ENCODE measurements around the gene F8A1. TPM values are rescaled to one million over a fixed set of nuclear protein-coding genes. Genes with fewer than 3 reads are reported as not detected.
"Not testable (repeated sequence)": the region's sequence is repeated elsewhere in the genome, so short reads cannot be mapped to it uniquely, and the experiment has no call there.

F8A1 gene
- total RNA-seq, result 12.7 and 13.0 TPM in 2 replicates
- long read RNA-seq, result 0 reads

- H3K27ac Mint-ChIP-seq (ENCODE audit: unreplicated experiment); DNase-seq (ENCODE audit: low read depth, low spot score); H3K4me1 Mint-ChIP-seq; H3K36me3 Mint-ChIP-seq (ENCODE audit: low read depth); H3K4me3 Mint-ChIP-seq; H3K27me3 Mint-ChIP-seq (ENCODE audit: low read depth); H3K9me3 Mint-ChIP-seq: not testable (repeated sequence)
Measured at GRCh38 chrX:154886069-154886788, at the start of gene F8A1. F8A1 (plus strand) TSS chrX:154886355; CDS start chrX:154886375, 20 bp downstream.

- TF ChIP-seq CTCF (conservative IDR thresholded peaks at IDR 0.05), result peak; percentile 61
- Mint-ChIP-seq H3K9me3 (peaks cover 11% of the 10 kb centered on the region), H3K27ac (ENCODE audit: unreplicated experiment) (no peak overlapping the region), H3K4me3 (no peak overlapping the region), H3K27me3 (ENCODE audit: low read depth) (peaks cover under 1% of the 10 kb centered on the region), H3K4me1 (no peaks in the 10 kb centered on the region), H3K36me3 (ENCODE audit: low read depth) (peaks cover 4% of the 10 kb centered on the region)
- DNase-seq (ENCODE audit: low read depth, low spot score), result no peak
Measured at GRCh38 chrX:154840856-154841255, 45.3 kb upstream of the F8A1 start.

- Mint-ChIP-seq H3K9me3 (peaks cover 13% of the 10 kb centered on the region), H3K27me3 (ENCODE audit: low read depth) (no peaks in the 10 kb centered on the region), H3K27ac (ENCODE audit: unreplicated experiment) (no peak overlapping the region), H3K4me3 (no peak overlapping the region), H3K4me1 (no peaks in the 10 kb centered on the region), H3K36me3 (ENCODE audit: low read depth) (peaks cover 3% of the 10 kb centered on the region)
- DNase-seq (ENCODE audit: low read depth, low spot score), result no peak
- TF ChIP-seq CTCF (conservative IDR thresholded peaks at IDR 0.05), result no peak
Measured at GRCh38 chrX:154850957-154851611, 35.1 kb upstream of the F8A1 start.

- Mint-ChIP-seq H3K9me3 (peaks cover 15% of the 10 kb centered on the region), H3K4me3 (no peak overlapping the region), H3K36me3 (ENCODE audit: low read depth) (peaks cover 4% of the 10 kb centered on the region), H3K27ac (ENCODE audit: unreplicated experiment) (no peak overlapping the region), H3K4me1 (no peaks in the 10 kb centered on the region), H3K27me3 (ENCODE audit: low read depth) (no peaks in the 10 kb centered on the region)
- DNase-seq (ENCODE audit: low read depth, low spot score), result no peak
- no peak for TF ChIP-seq CTCF (conservative IDR thresholded peaks at IDR 0.05)
Measured at GRCh38 chrX:154855256-154855655, 30.9 kb upstream of the F8A1 start.

GRCh38 chrX:154868522-154868921 lies 17.6 kb upstream of the F8A1 start:
- not testable (repeated sequence) for DNase-seq (ENCODE audit: low read depth, low spot score); H3K4me3 Mint-ChIP-seq; H3K27ac Mint-ChIP-seq (ENCODE audit: unreplicated experiment); H3K4me1 Mint-ChIP-seq; H3K27me3 Mint-ChIP-seq (ENCODE audit: low read depth)
- peaks cover 12% of the 10 kb centered on the region for H3K36me3 Mint-ChIP-seq (ENCODE audit: low read depth)
- H3K9me3 Mint-ChIP-seq, result peaks cover 23% of the 10 kb centered on the region

- Mint-ChIP-seq H3K36me3 (ENCODE audit: low read depth) (peaks cover 14% of the 10 kb centered on the region), H3K27ac (ENCODE audit: unreplicated experiment) (no peak overlapping the region), H3K4me3 (no peak overlapping the region), H3K27me3 (ENCODE audit: low read depth) (peaks cover 6% of the 10 kb centered on the region), H3K4me1 (no peaks in the 10 kb centered on the region), H3K9me3 (peaks cover 24% of the 10 kb centered on the region)
- no peak for TF ChIP-seq CTCF (conservative IDR thresholded peaks at IDR 0.05)
- DNase-seq (ENCODE audit: low read depth, low spot score), result no peak
Measured at GRCh38 chrX:154873329-154873728, 12.8 kb upstream of the F8A1 start.

- H3K9me3 Mint-ChIP-seq; H3K36me3 Mint-ChIP-seq (ENCODE audit: low read depth); DNase-seq (ENCODE audit: low read depth, low spot score); H3K27ac Mint-ChIP-seq (ENCODE audit: unreplicated experiment); H3K27me3 Mint-ChIP-seq (ENCODE audit: low read depth); H3K4me1 Mint-ChIP-seq; H3K4me3 Mint-ChIP-seq: not testable (repeated sequence)
Measured at GRCh38 chrX:154884069-154884468, 2.1 kb upstream of the F8A1 start.

GRCh38 chrX:154885057-154885456 lies 1.1 kb upstream of the F8A1 start:
- H3K4me3 Mint-ChIP-seq; H3K4me1 Mint-ChIP-seq; H3K27ac Mint-ChIP-seq (ENCODE audit: unreplicated experiment); H3K27me3 Mint-ChIP-seq (ENCODE audit: low read depth); H3K9me3 Mint-ChIP-seq; H3K36me3 Mint-ChIP-seq (ENCODE audit: low read depth); DNase-seq (ENCODE audit: low read depth, low spot score): not testable (repeated sequence)

- H3K4me3 Mint-ChIP-seq; H3K27ac Mint-ChIP-seq (ENCODE audit: unreplicated experiment); H3K36me3 Mint-ChIP-seq (ENCODE audit: low read depth); H3K9me3 Mint-ChIP-seq; DNase-seq (ENCODE audit: low read depth, low spot score); H3K4me1 Mint-ChIP-seq; H3K27me3 Mint-ChIP-seq (ENCODE audit: low read depth): not testable (repeated sequence)
Measured at GRCh38 chrX:154885549-154885948, 606 bp upstream of the F8A1 start.

All from neural crest cell (in vitro differentiated cells).